Activated CD4-positive, alpha-beta T cell treated with anti-CD3 and anti-CD28 coated beads, Interleukin-2, amount 10 ng/mL, durations not matched to agents 24 days and 14 days (primary cell): ENCODE data around the gene INO80C. TPM values are rescaled to one million over a fixed set of nuclear protein-coding genes. Genes with fewer than 3 reads are reported as not detected.
A peak's percentile ranks its signal among the peaks of the same experiment; 100 is the strongest.

Experiments
- DNase-seq: peaks from one replicate; pipeline ENCODE4 v3.0.0; 2022
- H3K27ac Mint-ChIP-seq: one replicate; pipeline ENCODE4 v1.8.0; 2022; ENCODE audit warnings: mild to moderate bottlenecking, mixed read lengths
- H3K27me3 Mint-ChIP-seq: one replicate; pipeline ENCODE4 v1.8.0; 2022; ENCODE audit warnings: mixed read lengths
- H3K36me3 Mint-ChIP-seq: one replicate; pipeline ENCODE4 v1.8.0; 2022; ENCODE audit warnings: low read depth, mild to moderate bottlenecking, mixed read lengths
- H3K4me1 Mint-ChIP-seq: one replicate; pipeline ENCODE4 v1.8.0; 2021; ENCODE audit warnings: mixed read lengths
- H3K4me3 Mint-ChIP-seq: one replicate; pipeline ENCODE4 v1.8.0; 2022; ENCODE audit warnings: mild to moderate bottlenecking, moderate library complexity, mixed read lengths
- H3K9me3 Mint-ChIP-seq: one replicate; pipeline ENCODE4 v1.8.0; 2021; ENCODE audit warnings: mixed read lengths
- intact Hi-C: fragments of 100-400 bp; cut with micrococcal nuclease; formaldehyde crosslinking; loops from one replicate; pipeline ENCODE4 v1.15.1; 2023
- total RNA-seq: library from RNA; stranded (reverse); gene quantifications from 2 replicates; pipeline ENCODE4 v1.2.3, GENCODE V29; 2022

INO80C gene, protein sequence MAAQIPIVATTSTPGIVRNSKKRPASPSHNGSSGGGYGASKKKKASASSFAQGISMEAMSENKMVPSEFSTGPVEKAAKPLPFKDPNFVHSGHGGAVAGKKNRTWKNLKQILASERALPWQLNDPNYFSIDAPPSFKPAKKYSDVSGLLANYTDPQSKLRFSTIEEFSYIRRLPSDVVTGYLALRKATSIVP
- total RNA-seq: 34.7 and 37.6 TPM in 2 replicates

DNA sequence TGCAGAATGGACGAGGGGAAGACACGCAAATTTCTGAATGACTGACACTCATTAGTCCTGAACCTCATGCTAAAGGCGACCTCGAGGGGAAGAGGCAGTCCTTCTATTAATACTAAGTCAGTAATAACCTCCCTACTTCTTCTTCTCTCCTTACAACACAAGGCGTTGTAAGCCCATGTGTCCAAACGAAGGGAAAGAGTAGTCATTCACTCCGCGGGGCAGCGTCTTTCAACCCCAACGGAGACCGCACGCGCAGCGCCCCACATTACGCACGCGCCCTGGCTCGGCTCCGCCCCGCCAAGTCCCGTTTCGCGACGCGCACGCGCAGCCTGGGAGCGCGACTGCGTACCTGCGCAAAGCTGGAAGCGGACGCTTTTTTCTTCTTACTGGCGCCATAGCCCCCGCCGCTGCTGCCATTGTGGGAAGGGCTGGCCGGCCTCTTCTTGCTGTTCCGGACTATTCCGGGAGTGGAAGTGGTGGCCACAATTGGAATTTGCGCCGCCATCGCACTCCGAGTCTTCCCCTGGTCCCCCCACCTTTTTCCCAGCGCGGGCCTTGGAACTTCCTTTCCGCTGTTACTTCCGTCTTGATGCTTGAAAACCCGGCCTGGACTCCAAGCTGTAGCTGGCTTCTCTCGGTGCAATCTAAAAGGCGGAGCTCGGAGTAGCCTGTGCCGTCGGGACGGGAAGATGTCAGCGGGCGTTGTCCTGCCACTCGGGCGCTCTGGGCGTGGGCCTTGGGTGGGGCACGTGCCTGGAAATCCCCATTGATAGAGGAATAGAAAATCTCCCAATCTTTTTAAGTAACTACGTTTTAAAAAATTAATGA lies at the start of gene INO80C:
INO80C (minus strand) TSS at position 591 of the 828 bp plus-strand sequence; CDS start at position 505, 86 bp downstream.
- H3K27ac Mint-ChIP-seq: peak within 1 kb of the TSS; percentile 99
- H3K27me3 Mint-ChIP-seq: peaks cover 3% of the 10 kb centered on the region
- H3K36me3 Mint-ChIP-seq: no peaks in the 10 kb centered on the region
- H3K4me3 Mint-ChIP-seq: peak within 1 kb of the TSS; percentile 95
- H3K9me3 Mint-ChIP-seq: peaks cover 4% of the 10 kb centered on the region
- peak; percentile 98 for DNase-seq
- intact Hi-C loops: loop anchor here (1.0 to 5.0 kb wide), 14 partner anchors 13 to 631 kb away; partner anchors contain the start of genes MAPRE2, RMP24, RPRD1A and ZNF24
- H3K4me1 Mint-ChIP-seq: peaks cover 32% of the 10 kb centered on the region

DNA sequence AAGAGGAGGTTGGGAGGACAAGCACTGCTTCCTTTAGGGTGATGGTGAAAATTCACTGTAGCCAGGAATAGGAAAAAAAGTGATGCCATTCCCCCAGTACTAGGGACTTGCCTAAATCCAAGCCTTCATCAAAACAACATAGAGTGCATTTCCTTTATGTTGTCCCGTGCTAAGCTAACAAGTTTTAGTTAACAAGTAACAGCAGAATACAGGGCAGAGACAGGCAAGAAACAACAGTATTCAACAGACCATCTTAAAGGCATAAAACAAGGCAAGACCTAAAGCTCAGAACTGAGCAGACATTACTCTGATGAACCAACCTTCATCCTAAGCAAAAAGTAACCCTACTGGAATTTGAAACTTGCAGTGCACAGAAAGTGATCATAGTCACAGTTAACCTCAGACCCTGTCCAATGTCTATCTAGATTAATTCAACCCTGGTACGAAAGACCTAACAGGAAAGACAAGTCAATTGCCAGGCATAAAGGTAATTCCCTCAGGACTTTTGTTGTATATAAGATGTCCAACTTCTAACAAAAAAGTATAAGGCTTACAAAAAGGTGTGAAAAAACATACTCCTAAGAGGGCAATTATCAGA lies 49.3 kb upstream of the INO80C start:
- peaks cover 10% of the 10 kb centered on the region for H3K9me3 Mint-ChIP-seq
- no peak overlapping the region for H3K27ac Mint-ChIP-seq
- H3K27me3 Mint-ChIP-seq: peaks cover 3% of the 10 kb centered on the region
- no peaks in the 10 kb centered on the region for H3K4me1 Mint-ChIP-seq
- no peak for DNase-seq
- no peak overlapping the region for H3K4me3 Mint-ChIP-seq
- intact Hi-C loops: no loop called here
- no peaks in the 10 kb centered on the region for H3K36me3 Mint-ChIP-seq

DNA sequence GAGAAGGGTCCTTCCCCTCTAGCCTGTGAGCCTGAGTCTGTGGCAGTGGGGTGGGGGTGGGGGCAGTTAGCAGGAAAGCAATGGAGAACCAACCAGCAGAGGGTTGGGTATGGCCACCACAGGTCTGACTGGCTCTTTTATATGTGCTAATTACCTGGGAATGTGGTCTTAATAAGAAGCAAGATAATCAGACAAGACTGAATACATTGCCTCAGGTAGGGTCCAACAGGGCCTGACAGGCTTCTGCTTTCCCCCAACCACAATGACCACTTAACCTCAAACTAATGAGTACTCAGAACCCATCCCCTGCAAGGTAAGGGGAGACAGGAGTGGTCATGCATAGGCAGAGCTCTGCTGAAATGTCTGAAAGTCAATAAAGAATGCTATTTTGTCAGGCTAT lies 44.6 kb upstream of the INO80C start:
- H3K27me3 Mint-ChIP-seq: peaks cover 3% of the 10 kb centered on the region
- H3K36me3 Mint-ChIP-seq: no peaks in the 10 kb centered on the region
- peaks cover 10% of the 10 kb centered on the region for H3K9me3 Mint-ChIP-seq
- H3K27ac Mint-ChIP-seq: no peak overlapping the region
- no peak for DNase-seq
- H3K4me1 Mint-ChIP-seq: no peaks in the 10 kb centered on the region
- no peak overlapping the region for H3K4me3 Mint-ChIP-seq
- intact Hi-C loops: no loop called here

DNA sequence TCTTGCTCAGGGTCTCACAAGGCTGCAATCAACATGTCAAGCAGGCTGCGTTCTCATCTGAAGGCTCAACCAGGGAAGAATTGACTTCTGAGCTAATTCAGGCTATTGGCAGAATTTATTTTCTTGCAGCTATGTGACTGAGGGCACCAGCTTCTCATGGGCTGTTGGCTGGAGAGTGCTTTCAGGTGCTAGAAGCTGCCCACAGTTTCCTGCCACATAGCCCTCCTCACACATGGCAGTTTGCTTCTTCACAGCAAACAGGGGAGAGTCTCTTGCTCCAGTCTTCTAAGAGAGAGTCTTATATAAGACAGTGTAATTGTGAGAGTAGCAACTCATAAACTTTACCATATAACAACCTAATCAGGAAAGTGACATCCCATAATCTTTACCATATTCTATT lies 37.5 kb upstream of the INO80C start:
- Mint-ChIP-seq H3K9me3 (peaks cover 4% of the 10 kb centered on the region), H3K27me3 (peaks cover 17% of the 10 kb centered on the region), H3K4me3 (no peak overlapping the region), H3K4me1 (no peaks in the 10 kb centered on the region), H3K36me3 (no peaks in the 10 kb centered on the region), H3K27ac (no peak overlapping the region)
- intact Hi-C loops: no loop called here
- DNase-seq: no peak

DNA sequence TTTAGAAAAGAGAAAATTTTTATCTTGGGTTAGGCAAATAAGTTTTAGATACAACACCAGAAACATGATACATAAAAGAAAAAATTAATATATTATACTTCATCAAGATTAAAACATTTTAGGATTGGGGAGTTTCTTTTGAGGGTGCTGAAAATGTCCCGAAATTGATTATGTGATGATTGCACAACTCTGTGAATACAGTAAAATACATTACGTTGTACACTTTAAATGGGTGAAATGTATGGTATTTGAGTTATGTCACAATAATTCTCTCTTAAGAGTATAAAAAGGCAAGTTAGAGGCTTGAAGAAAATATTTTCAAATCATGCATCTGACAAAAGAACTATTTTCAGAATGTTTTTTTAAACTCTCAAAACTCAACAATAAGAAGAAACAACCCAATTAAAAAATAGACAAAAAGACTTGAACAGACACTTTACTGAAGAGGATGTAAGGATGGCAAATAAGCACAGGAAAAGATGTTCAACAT lies 36.2 kb upstream of the INO80C start:
- DNase-seq: no peak
- H3K4me1 Mint-ChIP-seq: no peaks in the 10 kb centered on the region
- H3K27ac Mint-ChIP-seq: no peak overlapping the region
- intact Hi-C loops: no loop called here
- H3K36me3 Mint-ChIP-seq: no peaks in the 10 kb centered on the region
- peaks cover 4% of the 10 kb centered on the region for H3K9me3 Mint-ChIP-seq
- H3K4me3 Mint-ChIP-seq: no peak overlapping the region
- peaks cover 20% of the 10 kb centered on the region for H3K27me3 Mint-ChIP-seq

DNA sequence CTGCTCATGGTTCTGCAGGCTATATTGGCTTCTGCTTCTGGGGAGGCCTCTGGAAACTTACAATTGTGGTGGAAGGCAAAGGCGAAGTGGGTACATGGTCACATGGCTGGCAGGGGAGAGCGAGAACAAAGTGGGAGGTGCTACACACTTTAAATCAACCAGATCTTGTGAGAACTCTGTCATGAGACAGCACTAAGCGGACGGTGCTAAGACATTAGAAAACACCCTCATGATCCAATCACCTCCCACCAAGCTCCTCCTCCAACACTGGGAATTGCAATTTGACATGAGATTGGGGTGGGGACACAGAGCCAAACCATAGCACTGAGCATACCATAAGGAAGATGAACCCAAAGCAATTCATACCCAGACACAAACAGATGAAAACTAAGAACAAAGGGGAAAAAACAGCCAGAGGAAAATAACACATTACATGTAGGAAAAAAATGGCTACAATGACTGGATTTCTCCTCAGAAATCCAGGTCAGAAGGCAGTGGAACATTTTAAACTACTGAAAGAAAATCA lies 31.1 kb upstream of the INO80C start:
- intact Hi-C loops: no loop called here
- no peaks in the 10 kb centered on the region for H3K36me3 Mint-ChIP-seq
- H3K4me1 Mint-ChIP-seq: peaks cover 3% of the 10 kb centered on the region
- H3K27me3 Mint-ChIP-seq: peaks cover 24% of the 10 kb centered on the region
- H3K4me3 Mint-ChIP-seq: no peak overlapping the region
- peaks cover 13% of the 10 kb centered on the region for H3K9me3 Mint-ChIP-seq
- peak; percentile 22 for DNase-seq
- H3K27ac Mint-ChIP-seq: no peak overlapping the region

DNA sequence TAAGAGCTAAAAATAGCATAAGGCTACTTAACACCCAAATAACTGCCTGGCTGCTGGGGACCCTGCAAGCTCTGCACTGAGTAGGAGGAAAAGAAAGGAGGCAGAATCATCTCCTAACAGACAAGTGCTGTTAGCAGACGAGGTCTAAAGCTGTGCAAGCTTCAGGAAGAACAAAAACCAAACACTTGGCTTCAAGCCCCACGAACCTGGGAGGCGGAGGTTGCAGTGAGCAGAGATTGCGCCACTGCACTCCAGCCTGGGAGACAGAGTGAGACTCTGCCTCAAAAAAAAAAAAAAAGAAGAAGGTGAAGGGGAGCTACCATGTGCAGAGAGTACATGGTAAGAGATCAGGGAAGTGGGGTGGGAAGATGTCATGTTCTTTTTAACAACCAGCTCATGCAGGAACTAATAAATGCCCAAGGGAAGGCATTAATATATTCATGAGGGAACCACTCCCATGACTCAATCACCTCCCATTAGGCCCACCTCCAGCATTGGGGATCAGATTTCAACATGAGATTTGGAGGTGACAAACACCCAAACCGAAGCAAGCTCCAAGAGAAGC lies 28.8 kb upstream of the INO80C start:
- Mint-ChIP-seq H3K4me1 (peaks cover 3% of the 10 kb centered on the region), H3K27me3 (peaks cover 21% of the 10 kb centered on the region), H3K9me3 (peaks cover 9% of the 10 kb centered on the region), H3K4me3 (no peak overlapping the region), H3K36me3 (no peaks in the 10 kb centered on the region), H3K27ac (no peak overlapping the region)
- peak; percentile 8 for DNase-seq
- intact Hi-C loops: no loop called here

DNA sequence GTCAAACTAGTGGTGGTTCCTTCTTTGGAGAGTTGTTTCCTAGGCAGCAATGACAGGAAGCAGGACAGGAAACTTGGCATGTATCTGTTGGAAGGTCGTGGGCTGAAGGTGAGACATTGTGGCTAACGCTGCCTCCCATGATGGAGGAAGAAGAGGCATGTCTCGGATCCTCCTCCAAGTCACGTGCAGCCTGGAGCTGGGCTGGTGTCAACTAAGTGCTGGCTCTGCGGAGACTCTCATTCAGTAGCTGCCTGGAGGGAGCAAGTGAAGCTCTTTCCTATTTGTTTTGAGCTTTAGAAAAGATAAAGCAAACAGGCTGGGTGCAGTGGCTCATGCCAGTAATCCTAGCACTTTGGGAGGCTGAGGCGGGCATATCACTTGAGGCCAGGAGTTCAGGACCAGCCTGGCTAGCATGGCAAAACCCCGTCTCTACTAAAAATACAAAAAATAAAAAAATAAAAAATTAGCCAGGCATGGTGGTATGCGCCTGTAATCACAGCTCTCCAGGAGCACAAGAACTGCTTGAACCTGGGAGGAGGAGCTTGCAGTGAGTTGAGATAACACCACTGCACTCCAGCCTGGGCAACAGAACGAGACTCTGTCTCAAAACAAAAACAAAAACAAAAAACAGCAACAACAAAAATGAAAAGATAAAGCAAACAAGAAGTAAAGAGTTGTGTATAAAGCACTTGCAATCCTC lies 28.2 kb upstream of the INO80C start:
- Mint-ChIP-seq H3K4me3 (no peak overlapping the region), H3K27me3 (peaks cover 20% of the 10 kb centered on the region), H3K27ac (no peak overlapping the region), H3K4me1 (peaks cover 3% of the 10 kb centered on the region), H3K36me3 (no peaks in the 10 kb centered on the region), H3K9me3 (peaks cover 9% of the 10 kb centered on the region)
- intact Hi-C loops: no loop called here
- peak; percentile 45 for DNase-seq

DNA sequence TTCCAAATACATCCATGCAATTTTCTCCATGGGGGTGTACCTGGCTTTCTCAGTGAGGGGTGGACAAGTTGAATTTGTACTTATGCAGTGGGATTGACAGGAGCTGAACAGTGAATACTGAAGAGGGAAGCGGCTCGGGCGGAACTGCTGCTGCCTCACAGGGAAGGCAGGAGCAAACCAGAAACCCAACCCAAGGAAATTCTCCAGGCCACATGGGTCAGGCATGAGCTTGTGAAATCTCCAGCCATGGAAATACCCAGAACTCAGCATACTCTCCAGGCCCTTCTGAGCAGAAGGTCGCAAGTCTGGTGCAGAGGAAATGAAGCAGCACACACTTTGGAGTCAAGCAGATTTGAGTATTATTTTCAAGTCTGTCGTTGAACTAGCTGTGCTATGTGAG lies 26.5 kb upstream of the INO80C start:
- Mint-ChIP-seq H3K36me3 (no peaks in the 10 kb centered on the region), H3K27ac (no peak overlapping the region), H3K27me3 (peaks cover 13% of the 10 kb centered on the region), H3K4me3 (no peak overlapping the region), H3K9me3 (peaks cover 9% of the 10 kb centered on the region), H3K4me1 (peaks cover 3% of the 10 kb centered on the region)
- peak; percentile 23 for DNase-seq
- intact Hi-C loops: no loop called here

DNA sequence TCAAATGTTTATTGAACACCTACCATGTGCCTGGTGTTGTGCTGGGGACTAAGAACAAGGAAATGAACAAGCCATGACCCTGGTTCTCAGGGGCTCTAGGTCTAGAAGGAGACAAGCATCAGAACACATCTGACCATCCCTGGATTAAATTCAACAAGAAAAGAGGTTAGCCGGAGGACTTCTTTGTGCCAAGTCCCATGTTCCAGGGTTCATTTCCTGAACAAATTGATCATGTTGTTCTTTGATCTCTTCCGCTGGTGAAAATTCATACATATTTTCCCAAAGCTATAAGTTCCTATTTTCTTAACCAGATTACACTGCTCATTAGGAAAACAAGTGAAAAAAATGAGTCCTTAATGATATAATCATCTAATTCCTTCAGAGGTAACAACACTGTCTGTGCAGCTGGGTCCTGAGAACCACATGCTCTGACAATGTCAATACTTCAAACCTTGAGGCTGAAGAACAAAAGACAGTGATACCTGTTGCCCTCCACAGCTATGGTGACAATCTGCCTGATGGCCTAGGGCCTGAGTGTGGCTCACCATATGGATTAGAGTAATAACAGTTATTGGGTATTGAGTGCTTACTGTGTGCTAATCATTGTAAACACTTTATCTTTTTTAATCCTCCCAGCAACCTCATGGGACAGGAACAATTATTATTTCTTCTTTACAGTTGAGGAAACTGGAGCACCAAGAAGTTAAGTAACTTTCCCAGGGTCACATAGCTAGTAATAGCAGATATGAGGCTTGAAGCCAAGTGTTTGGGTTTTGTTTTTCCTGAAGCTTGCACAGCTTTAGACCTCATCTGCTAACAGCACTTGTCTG lies 24.6 kb upstream of the INO80C start:
- no peak overlapping the region for H3K27ac Mint-ChIP-seq
- H3K4me1 Mint-ChIP-seq: peaks cover 3% of the 10 kb centered on the region
- H3K4me3 Mint-ChIP-seq: no peak overlapping the region
- no peaks in the 10 kb centered on the region for H3K9me3 Mint-ChIP-seq
- peak; percentile 47 for DNase-seq
- intact Hi-C loops: no loop called here
- H3K36me3 Mint-ChIP-seq: no peaks in the 10 kb centered on the region
- H3K27me3 Mint-ChIP-seq: peaks cover 2% of the 10 kb centered on the region

DNA sequence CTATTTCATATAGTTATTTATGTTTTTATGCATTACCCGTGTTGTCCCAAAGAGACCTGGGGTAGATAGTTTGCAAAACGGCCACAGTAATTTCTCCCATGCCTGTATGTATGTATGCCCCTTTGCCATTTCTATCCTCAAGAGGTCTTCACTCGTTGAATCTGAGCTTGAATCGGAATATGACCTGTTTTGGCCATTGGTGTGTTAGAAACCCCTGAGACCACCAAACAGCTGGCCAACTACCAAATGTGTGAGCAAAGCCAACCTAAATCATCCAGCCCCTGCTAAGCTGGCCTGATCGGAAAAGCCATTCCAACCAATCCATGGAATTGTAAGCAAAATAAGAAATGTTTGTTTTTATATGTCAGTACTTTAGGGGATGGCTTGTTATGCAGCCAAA lies 23.4 kb upstream of the INO80C start:
- Mint-ChIP-seq H3K27me3 (no peaks in the 10 kb centered on the region), H3K36me3 (no peaks in the 10 kb centered on the region)

DNA sequence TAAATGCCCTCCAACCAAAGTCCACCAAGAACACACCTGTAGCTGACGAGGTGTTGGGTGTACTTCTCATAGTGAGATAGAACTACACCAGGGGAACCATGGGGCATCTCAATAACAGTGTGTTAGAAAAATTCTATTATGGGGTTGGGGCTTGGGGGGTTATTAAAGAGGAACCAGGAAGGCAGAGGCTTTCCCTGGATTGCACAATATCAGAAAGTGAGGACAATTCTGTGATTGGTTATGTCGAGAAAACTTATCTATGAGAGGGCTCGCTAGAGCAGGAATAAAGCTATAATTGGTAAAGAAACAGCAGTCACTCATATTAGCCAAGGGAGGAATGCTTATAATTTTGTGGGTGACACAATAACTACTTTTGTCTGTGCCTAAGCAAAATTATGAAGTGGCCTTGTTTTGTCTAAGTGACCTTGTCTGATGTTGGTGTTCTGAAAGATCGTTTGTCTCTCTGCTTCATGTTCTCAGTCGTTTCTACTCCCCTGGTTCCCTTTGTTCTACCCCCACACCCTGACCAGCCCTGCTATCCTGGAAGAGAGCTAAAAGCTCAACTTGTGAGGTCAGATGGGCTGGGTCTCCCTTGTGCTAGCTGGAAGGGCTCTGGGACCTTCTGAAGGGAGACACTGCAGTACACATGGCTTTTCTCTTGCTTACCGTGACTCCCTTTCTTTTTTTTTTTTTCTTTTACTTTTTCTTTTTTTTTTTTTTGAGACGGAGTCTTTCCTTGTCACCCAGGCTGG lies 21.6 kb upstream of the INO80C start:
- peaks cover 2% of the 10 kb centered on the region for H3K4me1 Mint-ChIP-seq
- H3K27me3 Mint-ChIP-seq: no peaks in the 10 kb centered on the region
- intact Hi-C loops: no loop called here
- DNase-seq: peak; percentile 25
- H3K27ac Mint-ChIP-seq: no peak overlapping the region
- no peaks in the 10 kb centered on the region for H3K36me3 Mint-ChIP-seq
- H3K9me3 Mint-ChIP-seq: no peaks in the 10 kb centered on the region
- H3K4me3 Mint-ChIP-seq: no peak overlapping the region

More for the DNA sequence above, 23.4 kb upstream of the INO80C start:
- H3K4me1 Mint-ChIP-seq: peaks cover 5% of the 10 kb centered on the region
- no peak overlapping the region for H3K27ac Mint-ChIP-seq
- H3K4me3 Mint-ChIP-seq: no peak overlapping the region
- DNase-seq: peak; percentile 24
- H3K9me3 Mint-ChIP-seq: no peaks in the 10 kb centered on the region
- intact Hi-C loops: no loop called here
